ENCODE measurements around the gene GALNT13. TPM values are rescaled to one million over a fixed set of nuclear protein-coding genes. Genes with fewer than 3 reads are reported as not detected.

Gene GALNT13
- total RNA-seq, 1 donor from 2014 or later: 0.13 TPM

DNA sequence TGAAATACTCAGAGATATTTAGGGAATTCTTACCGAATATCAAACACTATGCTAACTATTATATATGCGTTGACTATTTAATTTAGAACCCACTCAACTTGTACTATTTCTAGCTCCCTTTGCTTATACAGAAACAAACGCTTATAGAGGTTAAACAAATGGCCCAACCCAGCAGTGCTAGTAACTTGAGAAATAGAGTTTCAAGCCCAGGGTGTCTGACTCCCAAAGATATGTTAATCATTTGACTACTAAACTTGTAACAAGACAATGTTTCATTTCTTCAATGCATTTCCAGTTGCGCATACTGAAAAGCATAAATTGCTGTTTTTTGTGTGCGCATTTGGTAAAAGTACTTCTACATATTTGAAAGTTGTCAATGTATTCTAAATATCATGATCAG lies 310.3 kb downstream of the GALNT13 start:
- no peaks in the 10 kb centered on the region for H3K4me1 Mint-ChIP-seq (ENCODE audit: unreplicated experiment)

DNA sequence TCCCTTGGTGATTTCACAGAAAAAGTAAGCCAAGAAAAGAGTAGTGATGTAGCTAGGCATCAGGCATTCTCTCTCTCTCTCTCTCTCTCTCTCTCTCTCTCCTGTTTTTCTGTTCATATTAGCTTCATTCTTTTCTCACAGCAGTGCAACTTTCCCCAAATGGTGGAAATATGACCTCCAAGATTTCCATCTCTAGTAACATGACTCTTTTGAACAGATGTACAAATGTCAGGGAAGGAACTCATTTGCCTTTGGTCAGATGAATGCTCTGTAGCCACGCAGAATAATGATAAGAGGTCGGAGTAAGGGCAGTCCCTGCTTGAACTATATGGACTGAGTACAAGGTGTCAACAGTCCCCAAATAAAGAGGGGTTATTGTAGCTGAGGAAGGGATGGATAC lies 316.2 kb downstream of the GALNT13 start:
- DNase-seq (ENCODE audit: extremely low spot score, unreplicated experiment): no peak
- Mint-ChIP-seq H3K4me3 (ENCODE audit: unreplicated experiment) (no peak overlapping the region), H3K27ac (ENCODE audit: unreplicated experiment) (no peak overlapping the region), H3K9me3 (ENCODE audit: unreplicated experiment) (peaks cover 19% of the 10 kb centered on the region), H3K4me1 (ENCODE audit: unreplicated experiment) (no peaks in the 10 kb centered on the region), H3K36me3 (ENCODE audit: unreplicated experiment) (no peaks in the 10 kb centered on the region), H3K27me3 (ENCODE audit: unreplicated experiment) (no peaks in the 10 kb centered on the region)
- TF ChIP-seq, protein P1, sequence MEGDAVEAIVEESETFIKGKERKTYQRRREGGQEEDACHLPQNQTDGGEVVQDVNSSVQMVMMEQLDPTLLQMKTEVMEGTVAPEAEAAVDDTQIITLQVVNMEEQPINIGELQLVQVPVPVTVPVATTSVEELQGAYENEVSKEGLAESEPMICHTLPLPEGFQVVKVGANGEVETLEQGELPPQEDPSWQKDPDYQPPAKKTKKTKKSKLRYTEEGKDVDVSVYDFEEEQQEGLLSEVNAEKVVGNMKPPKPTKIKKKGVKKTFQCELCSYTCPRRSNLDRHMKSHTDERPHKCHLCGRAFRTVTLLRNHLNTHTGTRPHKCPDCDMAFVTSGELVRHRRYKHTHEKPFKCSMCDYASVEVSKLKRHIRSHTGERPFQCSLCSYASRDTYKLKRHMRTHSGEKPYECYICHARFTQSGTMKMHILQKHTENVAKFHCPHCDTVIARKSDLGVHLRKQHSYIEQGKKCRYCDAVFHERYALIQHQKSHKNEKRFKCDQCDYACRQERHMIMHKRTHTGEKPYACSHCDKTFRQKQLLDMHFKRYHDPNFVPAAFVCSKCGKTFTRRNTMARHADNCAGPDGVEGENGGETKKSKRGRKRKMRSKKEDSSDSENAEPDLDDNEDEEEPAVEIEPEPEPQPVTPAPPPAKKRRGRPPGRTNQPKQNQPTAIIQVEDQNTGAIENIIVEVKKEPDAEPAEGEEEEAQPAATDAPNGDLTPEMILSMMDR (IDR thresholded peaks at IDR 0.05): no peak

More for the DNA sequence above, 310.3 kb downstream of the GALNT13 start:
- peaks cover 19% of the 10 kb centered on the region for H3K9me3 Mint-ChIP-seq (ENCODE audit: unreplicated experiment)
- no peaks in the 10 kb centered on the region for H3K36me3 Mint-ChIP-seq (ENCODE audit: unreplicated experiment)
- no peak overlapping the region for H3K27ac Mint-ChIP-seq (ENCODE audit: unreplicated experiment)
- no peak for DNase-seq (ENCODE audit: extremely low spot score, unreplicated experiment)
- no peaks in the 10 kb centered on the region for H3K27me3 Mint-ChIP-seq (ENCODE audit: unreplicated experiment)
- TF ChIP-seq, protein P1 (IDR thresholded peaks at IDR 0.05): no peak
- H3K4me3 Mint-ChIP-seq (ENCODE audit: unreplicated experiment): no peak overlapping the region

DNA sequence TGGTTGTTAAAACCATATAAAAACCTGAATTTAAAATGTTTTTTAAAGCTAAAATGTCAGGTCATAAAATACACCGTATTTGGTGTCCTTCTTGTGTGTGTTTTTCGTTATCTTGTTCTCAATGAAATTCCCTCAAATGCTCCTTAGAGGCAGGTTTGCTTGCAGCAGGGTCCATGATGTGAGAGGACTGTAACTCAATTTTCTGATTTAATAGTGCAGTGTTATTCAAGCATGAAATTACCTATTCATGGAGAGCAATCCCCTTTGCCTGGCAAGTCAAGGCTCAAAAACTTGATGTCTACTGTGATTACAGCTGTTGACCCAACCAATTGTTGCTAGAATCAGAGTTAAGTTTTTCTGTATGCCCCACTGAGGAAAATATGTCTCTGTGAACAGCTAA lies 318.2 kb downstream of the GALNT13 start:
- no peak for DNase-seq (ENCODE audit: extremely low spot score, unreplicated experiment)
- Mint-ChIP-seq H3K27ac (ENCODE audit: unreplicated experiment) (no peak overlapping the region), H3K4me1 (ENCODE audit: unreplicated experiment) (no peaks in the 10 kb centered on the region), H3K4me3 (ENCODE audit: unreplicated experiment) (no peak overlapping the region), H3K27me3 (ENCODE audit: unreplicated experiment) (no peaks in the 10 kb centered on the region), H3K36me3 (ENCODE audit: unreplicated experiment) (no peaks in the 10 kb centered on the region), H3K9me3 (ENCODE audit: unreplicated experiment) (peaks cover 14% of the 10 kb centered on the region)
- TF ChIP-seq, protein P1 (IDR thresholded peaks at IDR 0.05): no peak

DNA sequence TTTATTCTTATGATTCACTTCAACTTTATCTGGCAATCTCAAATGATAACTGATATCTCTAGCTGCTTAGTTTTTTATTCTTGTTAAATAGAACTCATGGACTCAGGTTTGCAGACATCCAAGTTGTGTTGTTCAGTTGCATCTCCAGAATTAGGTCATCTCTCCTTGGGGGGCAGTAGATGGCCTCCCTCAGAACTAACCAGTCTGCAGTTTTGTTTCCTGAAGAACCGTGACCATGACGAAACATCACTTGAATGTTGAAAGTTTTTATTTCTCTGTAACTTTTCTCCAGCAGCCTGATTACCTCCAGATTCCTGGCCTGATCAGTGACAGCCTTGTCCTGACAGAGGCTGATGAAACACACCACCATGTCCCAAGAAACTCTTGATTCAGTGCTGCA lies 321.5 kb downstream of the GALNT13 start:
- Mint-ChIP-seq H3K27ac (ENCODE audit: unreplicated experiment) (no peak overlapping the region), H3K4me1 (ENCODE audit: unreplicated experiment) (no peaks in the 10 kb centered on the region), H3K36me3 (ENCODE audit: unreplicated experiment) (no peaks in the 10 kb centered on the region), H3K4me3 (ENCODE audit: unreplicated experiment) (no peak overlapping the region), H3K27me3 (ENCODE audit: unreplicated experiment) (peaks cover 2% of the 10 kb centered on the region), H3K9me3 (ENCODE audit: unreplicated experiment) (no peaks in the 10 kb centered on the region)
- DNase-seq (ENCODE audit: extremely low spot score, unreplicated experiment): no peak
- TF ChIP-seq, protein P1 (IDR thresholded peaks at IDR 0.05): no peak

DNA sequence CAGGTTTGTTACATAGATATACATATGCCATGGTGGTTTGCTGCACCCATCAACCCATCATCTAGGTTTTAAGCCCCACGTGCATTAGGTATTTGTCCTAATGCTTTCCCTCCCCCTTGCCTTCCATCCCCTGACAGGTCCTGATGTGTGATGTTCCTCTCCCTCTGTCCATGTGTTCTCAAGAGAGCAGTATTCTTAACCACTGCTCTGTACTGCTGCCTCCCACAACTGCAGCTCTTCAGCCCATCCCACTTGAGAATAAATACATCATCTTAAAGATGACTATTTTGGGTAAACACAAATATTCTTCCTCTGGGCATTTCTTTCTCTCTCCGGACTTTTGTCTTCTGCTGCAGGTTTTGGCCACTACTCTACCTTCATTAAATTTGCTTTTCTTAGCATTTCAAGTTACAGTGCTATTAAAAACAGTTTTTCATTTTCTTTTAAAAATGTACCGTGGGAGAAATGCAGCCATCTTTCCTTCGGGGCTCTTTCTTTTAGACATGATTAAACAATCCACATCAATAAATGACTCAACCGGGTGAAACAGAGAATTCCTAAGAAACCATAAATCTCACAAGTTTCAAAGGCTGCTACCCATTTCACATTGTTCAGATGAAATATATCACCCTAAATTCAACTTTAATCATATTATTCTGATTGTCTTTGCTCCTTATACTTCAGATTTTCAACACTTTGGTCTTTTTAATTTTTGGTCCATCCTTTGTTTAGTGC lies 323.4 kb downstream of the GALNT13 start:
- no peak for DNase-seq (ENCODE audit: extremely low spot score, unreplicated experiment)
- H3K27me3 Mint-ChIP-seq (ENCODE audit: unreplicated experiment): peaks cover 2% of the 10 kb centered on the region
- no peak overlapping the region for H3K27ac Mint-ChIP-seq (ENCODE audit: unreplicated experiment)
- H3K9me3 Mint-ChIP-seq (ENCODE audit: unreplicated experiment): no peaks in the 10 kb centered on the region
- no peaks in the 10 kb centered on the region for H3K36me3 Mint-ChIP-seq (ENCODE audit: unreplicated experiment)
- no peak overlapping the region for H3K4me3 Mint-ChIP-seq (ENCODE audit: unreplicated experiment)
- H3K4me1 Mint-ChIP-seq (ENCODE audit: unreplicated experiment): no peaks in the 10 kb centered on the region
- TF ChIP-seq, protein P1 (IDR thresholded peaks at IDR 0.05): no peak
